G401 (cell line): ENCODE measurements around the gene PRKAR1B. TPM values are rescaled to one million over a fixed set of nuclear protein-coding genes. Genes with fewer than 3 reads are reported as not detected.
"Not testable (repeated sequence)": the region's sequence is repeated elsewhere in the genome, so short reads cannot be mapped to it uniquely, and the experiment has no call there.

Experiments
- DNase-seq: peaks from one replicate; pipeline ENCODE4 v3.0.0-alpha.2; 2015; ENCODE audit warnings: low spot score
- in situ Hi-C: cut with HindIII; loops from 2 replicates; pipeline ENCODE4 v1.10.0; 2016; ENCODE audit warnings: low sequenced_read_pairs, mixed read lengths
- total RNA-seq: library from RNA; depleted of rRNA; stranded (reverse); fragments of >200 nt; shearing (Covaris generic); gene quantifications from 2 replicates; pipeline ENCODE4 v1.2.3, GENCODE V29; 2014

Gene PRKAR1B
- total RNA-seq, 1 experiment from 2014 or later = 83.1 TPM

DNA sequence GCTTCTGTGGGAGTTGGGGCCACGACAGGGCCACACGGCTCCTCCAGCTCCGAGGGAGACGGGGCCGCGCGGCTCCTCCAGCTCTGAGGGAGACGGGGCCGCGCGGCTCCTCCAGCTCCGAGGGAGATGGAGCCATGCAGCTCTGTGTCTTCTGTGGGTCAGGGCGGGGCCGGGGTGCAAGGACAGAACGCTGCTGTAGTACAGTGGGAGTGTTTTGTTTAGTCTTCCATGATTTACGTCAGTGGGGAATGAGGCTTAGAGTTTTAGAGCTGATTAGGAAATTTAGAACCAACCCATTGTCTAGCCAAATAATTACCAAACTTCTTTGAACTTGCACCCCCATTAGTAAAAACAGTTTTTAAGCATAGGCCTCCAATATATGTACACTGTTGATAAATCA, 32.9 kb upstream of the PRKAR1B start:
- in situ Hi-C loops = no loop called here
- no peak for DNase-seq

DNA sequence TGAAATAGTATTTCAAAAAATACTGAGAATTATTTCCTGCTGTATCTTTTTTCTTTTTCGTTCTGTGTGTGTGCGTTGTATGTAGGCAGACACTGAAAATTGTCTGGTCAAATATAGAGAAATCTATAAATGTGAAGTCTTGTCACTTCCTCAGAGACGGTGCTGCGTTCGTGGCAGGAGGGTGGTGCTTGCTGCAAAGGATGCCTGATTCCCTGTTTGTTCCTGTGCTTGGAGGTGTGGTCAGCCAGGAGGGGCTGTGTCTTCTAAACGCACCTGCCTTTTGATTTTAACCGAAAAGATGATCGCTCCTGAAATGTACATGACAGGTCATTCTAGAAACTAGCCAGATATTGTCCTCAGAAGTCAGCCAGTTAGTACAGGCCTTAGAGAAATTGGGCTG, 32.5 kb upstream of the PRKAR1B start:
- no peak for DNase-seq
- in situ Hi-C loops = no loop called here

DNA sequence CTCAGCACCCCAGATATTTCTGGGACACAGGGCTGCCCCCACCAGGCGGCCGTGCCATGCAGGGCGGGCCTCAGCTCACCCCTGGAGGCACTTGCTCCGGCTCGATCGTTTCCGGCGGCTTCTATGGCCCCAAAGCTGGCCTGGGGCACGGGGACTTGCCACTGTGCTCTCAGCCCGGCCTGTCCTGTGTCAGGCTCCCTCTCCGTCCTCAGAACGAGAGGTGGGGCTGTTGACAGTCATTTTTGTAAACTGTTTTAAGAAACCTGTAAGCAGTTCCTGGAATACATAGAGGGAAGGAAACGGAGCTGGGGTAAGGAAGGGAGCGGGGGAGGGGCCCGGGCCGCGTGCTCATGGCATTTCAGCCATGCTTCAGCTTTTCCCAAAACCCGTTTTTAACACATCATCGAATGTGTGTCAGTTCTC, 30.7 kb upstream of the PRKAR1B start:
- in situ Hi-C loops = no loop called here
- DNase-seq = no peak

DNA sequence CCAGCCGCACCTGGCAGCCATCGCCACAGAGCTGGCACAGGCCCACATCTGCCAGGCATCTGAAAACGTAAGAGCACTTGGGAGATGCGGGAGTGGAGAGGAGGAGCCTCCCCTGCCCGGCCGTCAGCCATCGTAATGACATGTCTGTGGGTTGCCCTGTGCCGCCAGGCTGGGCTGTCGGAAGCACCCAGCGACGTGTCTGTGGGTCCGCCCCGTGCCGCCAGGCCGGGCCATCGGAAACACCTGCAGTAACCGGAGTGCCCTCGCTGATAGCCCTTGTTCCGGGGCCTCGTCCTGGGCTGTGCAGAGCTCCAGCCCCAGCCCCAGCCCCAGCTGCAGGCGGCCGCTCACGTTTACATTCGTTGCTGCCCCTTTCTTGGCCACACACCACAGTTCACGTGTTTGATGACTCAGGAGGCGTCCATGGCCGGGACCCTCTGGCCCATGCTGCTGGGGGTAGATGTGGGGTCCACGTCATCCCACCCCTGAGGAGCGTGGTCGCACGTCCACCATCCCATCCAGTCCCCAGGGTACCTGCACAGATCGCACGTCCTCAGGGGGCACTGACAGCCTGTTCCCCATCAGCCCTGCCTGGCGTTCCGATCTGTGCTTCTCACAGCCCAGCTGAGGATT, 30.0 kb upstream of the PRKAR1B start:
- no peak for DNase-seq
- in situ Hi-C loops = no loop called here

DNA sequence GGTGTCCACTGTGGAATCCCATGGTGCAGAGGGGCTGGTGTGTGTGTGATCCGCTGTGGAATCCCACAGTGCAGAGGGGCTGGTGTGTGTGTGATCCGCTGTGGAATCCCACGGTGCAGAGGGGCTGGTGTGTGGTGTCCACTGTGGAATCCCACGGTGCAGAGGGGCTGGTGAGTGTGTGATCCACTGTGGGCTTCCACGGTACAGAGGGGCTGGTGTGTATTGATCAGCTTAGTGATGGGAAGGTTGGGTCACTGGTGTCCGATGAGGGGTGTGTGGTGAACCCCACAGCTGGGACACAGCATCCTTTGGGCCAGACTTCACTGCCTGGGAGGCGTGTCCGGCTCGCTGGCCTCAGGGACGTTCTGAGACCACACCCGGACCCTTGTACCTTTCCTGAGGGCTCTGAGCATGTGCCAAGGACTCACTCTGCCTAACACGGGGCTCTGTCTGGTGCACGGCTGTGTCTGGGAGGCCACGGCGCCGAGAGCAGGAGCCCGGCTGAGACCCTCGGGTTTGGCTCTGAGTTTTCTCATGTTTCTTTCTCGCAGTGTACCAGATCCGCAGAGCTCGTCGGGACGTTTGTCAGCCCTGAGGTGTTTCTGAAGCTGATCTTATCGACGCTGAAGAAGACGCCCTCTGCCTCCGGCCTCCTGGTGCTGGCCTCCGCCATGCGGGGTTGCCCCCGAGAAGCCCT, 29.3 kb upstream of the PRKAR1B start:
- DNase-seq = no peak
- in situ Hi-C loops = no loop called here

DNA sequence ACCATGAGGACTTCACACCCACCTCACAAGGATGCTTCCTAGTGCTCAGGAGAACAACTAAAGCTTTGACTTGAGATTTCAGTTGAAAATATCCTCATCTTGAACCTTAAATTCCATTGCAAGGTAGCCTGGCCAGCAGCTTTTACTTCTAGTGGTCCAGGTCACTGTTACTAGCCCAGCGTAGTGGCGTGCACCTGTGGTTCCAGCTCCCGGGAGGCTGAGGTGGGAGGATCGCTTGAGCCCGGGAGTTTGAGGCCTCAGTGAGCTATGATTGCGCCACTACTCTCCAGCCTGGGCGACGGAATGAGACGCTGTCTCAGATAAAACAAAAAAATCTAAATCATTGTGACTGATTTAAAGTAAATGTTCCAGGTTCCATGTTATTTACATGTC, 28.3 kb upstream of the PRKAR1B start:
- DNase-seq = no peak
- in situ Hi-C loops = no loop called here

DNA sequence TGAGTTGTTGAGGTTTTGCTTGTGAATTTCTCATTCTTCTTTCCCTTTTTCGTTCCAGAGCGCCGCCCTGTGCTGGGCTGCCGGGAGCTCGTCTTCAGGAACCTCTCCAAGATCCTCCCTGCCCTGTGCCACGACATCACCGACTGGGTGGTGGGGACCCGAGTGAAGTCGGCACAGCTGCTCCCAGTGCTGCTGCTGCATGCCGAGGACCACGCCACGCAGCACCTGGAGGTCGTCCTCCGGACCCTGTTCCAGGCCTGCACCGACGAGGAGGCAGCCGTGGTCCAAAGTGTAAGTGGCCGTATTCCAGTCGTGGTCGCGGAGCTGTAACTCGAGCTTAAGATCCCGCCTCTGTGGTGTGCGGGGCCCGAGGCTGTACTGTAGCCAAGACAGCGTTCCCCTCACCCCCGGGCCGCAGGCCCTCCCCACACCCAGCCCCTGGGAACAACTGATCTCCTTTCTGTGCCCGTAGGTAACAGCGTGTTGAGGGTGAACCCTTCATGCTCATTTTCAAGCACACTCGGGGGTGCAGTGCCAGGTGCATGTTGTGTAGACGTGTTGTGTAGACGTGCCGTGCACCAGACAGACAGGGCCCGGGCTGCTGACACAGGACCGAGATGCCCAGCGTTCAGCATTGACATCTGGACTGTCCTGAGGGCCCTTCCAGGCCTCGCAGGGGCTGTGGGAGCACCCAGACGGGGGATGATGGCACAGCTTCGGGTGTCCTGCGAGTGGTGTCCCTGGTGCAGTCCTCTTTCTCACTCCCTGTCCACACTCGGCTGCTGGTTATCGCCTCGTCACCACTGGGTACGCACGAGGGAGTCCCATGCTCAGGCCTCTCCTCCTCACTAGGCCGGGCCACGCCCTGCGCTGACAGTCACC, 27.7 kb upstream of the PRKAR1B start:
- in situ Hi-C loops = no loop called here

DNA sequence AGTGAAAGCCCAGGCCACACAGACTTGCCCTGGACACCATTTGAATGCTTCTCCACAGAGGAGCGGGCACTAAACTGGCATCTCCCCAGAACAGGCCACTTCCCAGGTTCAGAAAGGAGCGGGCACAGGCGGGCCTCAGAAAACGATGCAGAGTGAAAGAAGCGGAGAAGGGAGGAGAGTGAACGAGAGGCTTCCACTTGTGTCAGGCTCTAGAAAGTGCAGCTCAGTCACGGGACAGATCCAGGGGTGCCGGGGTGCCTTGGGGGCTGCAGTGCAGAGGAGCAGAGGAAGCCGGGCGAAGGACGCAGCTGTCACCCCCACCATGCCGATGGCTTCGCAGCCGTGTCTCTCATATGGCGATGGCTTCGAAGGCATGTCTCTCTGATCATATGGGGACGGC, 26.1 kb upstream of the PRKAR1B start:
- in situ Hi-C loops = no loop called here

More for the DNA sequence above, 27.7 kb upstream of the PRKAR1B start:
- no peak for DNase-seq

DNA sequence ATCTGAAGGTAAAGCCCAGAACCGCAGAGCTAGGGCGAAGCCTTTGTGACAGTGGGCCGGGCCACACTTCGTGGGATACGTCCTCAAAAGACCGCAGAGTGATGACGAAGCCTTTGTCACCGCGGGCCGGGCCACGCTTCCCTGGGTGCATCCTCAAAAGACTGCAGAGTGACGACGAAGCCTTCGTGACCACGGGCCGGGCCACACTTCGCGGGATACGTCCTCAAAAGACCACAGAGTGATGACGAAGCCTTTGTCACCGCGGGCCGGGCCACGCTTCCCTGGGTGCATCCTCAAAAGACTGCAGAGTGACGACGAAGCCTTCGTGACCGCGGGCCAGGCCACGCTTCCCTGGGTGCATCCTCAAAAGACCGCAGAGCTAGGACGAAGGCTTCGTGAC, 25.2 kb upstream of the PRKAR1B start:
- in situ Hi-C loops = not testable (repeated sequence)

More for the DNA sequence above, 26.1 kb upstream of the PRKAR1B start:
- no peak for DNase-seq

DNA sequence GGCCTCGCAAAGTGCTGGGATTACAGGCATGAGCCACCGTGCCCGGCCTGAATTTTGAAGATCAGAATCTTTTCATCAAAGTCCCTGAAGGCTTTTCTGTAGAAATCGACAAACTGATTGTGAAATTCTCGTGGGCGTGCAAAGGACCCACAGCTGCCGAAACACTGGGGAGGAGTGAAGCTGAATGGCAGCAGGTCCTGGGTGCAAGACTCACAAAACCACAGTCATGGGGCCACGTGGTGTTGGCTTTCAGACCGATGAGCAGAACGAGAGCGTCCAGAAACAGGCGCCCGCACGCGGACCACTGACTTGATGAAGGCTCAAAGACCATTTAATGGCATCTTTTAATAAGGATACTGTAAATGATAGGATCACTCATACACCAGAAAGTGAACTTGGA, 24.7 kb upstream of the PRKAR1B start:
- no peak for DNase-seq
- in situ Hi-C loops = no loop called here

More for the DNA sequence above, 25.2 kb upstream of the PRKAR1B start:
- DNase-seq = not testable (repeated sequence)

DNA sequence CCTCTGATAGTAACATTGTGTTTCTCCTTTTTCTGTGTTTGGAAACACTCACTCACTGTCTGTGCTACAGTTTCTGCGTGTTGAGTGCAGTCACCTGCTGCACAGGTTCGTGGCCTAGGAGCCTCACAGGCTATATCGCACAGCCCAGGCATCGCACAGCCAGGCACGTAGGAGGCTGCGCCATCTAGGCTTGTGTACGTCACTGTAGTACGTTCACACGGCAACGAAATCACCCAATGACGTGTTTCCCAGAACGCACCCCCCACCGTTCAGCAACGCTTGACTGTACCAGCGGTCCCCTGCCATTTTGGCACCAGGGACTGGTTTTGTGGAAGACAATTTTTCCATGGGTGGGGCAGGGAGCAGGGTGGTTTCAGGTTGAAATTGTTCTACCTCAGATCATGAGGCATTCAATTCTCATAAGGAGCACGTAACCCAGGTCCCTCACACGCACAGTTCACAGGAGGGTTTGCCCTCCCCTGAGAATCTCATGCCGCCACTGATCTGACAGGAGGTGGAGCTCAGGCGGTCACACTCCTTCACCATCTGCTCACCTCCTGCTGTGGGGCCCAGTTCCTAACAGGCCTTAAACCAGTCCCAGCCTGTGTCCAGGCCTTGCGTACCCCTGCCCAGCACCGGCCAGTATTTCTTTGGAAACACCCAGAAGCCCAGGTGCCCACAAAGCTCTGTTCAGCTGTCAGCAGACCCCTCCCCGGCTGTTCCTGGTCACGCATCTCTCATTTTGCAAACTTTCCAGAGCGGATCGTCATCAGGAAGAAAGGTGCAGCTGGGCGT, 23.2 kb upstream of the PRKAR1B start:
- peak; percentile 70 for DNase-seq
- in situ Hi-C loops = no loop called here

DNA sequence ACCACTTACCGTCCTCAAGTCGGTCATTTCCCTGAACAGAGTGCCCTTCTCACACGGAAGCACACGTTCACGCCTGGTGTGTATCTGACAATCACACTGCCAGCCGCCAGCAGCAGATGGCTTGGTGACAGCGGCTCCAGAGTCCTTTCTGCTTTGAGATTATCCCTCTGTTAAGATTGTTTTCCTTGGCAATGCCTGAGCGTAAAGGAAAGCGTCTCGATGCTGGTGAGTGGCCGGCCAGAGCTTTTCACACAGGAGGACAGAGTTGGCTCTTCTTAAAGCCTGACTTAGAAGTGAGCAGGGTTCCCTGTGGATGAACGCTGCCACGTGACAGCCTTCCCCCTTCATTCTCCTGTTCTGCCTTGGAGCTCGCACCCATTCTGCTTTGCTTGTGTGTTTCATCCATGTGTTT, 22.1 kb upstream of the PRKAR1B start:
- DNase-seq = peak; percentile 74
- in situ Hi-C loops = no loop called here

DNA sequence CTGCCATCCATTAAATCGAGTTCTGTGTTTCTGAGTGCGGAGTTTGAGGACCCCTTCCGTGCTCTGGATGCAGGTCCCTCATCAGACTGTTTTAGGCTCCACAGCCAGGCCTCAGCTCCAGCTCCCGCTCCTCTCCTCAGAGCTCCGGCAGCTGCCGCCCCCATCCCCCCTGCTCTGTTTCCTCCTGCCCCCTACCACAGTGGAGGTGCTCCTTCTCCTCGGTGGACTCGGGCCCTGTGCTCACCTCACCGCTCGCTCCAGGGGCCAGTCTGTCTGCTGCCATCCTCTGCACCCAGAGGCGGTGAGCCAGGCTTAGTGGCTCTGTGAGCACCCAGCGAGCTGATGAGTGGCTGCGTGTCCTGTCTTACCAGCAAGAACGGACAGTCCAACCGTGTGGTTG, 21.4 kb upstream of the PRKAR1B start:
- no peak for DNase-seq
- in situ Hi-C loops = no loop called here

DNA sequence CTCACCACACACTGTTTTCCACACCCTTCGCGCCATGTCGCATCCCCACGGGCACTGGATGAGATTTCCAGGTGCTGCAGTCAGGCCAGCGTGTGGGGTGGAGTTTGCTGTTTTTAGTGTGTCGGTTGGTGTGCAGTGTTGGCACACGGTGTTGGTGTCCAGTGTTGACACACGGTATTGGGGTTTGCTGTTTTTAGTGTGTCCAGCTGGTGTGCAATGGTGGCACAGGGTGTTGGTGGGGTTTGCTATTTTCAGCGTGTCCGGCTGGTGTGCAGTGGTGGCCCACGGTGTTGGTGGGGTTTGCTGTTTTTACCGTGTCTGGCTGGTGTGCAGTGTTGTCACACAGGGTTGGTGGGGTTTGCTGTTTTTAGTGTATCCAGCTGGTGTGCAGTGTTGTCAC, 20.1 kb upstream of the PRKAR1B start:
- in situ Hi-C loops = no loop called here

DNA sequence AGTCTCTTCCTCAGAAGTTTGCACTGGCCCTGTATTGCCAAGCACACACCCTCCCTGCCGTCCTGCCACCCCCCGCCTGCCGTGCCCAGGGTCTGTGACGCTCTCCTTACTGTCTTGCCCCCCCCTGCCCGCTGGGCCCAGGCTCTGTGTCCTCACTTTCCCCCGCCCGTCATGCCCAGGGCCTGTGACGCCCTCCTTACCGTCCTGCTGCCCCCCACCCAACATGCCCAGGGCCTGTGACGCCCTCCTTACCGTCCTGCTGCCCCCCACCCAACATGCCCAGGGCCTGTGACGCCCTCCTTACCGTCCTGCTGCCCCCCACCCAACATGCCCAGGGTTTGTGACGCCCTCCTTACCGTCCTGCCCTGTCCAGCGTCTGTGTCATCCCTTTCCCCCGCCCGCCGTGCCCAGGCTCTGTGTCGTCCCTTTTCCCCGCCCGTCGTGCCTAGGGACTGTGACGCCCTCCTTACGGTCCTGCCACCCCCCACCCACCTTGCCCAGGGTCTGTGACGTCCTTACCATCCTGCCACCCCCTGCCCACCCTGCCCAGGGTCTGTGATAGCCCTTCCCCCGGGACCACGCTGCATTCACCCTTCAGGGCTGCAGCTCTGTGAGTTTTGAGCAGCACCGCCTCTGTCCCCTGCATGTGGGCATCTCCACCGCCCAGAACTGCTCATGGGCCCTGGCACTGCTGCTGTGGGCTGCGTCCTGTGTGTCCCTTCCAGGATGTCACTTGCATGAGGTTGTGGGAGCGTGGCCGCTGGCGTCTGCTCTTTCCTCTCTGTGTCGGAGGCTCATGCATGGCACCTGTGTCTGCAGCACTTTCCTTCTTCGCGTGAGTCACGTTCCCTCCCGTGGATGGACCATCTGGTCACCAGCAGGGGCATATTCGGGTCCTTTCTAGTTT, 19.3 kb upstream of the PRKAR1B start:
- peak; percentile 86 for DNase-seq
- in situ Hi-C loops = no loop called here

More for the DNA sequence above, 20.1 kb upstream of the PRKAR1B start:
- DNase-seq = no peak

DNA sequence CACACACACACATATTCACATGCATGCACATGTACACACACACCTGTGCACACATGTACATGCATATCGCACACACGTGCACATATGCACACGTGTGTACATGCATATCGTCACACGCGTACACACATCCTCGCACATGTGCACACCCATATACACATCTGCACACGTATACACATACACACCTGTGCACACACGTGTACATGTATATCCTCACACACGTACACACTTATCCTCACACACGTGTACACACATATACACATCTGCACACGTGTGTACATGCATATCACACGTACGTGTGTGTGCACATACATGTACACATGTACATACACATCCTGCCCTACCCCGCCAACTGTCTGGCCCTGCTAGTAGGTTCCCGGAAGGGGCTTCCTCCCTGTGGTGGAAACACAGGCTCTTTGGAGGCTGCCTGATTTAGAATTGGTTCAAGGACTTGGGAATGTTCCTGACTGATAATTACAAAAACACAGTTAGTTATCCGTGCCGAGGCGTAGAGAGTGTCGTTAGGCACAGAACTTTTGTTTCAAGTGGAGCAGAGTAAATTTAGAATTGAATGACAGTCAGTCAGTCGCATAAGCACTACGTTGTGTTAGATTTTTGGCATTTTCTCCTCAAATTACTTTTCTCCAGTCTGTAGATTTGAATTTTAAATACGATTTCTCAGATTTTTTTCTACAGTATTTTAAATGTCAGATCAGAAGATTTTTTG, 18.5 kb upstream of the PRKAR1B start:
- DNase-seq = no peak
- in situ Hi-C loops = no loop called here

DNA sequence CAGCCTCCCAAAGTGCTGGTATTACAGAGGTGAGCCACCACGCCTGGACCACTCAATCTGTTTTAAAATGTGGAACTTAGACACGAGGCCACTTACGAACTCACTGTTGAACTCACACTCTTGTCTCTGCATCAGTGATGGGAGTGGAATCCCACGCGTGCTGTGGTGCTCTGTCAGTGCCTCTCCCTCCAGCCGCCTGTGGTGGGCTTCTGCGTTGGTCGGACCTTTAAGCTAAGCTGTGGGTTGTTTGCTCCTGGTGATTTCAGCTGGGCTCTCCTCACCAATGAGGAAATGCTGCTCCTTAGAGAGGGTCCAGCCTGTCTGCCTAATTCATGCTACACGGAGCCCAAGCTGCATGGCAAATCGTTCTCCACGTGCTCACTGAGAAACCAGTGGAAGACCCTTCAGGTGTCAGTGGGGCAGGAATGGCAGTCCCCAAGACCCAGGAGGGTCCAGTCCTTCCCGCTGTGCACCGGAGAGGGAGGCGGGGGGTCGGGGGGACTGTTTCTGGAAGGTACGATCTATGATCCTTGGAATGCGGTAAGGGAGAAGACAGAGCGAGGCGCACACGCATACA, 17.9 kb upstream of the PRKAR1B start:
- no peak for DNase-seq
- in situ Hi-C loops = no loop called here
